ENCODE data around the gene DDX47.

GRCh38 chr12:12811343-12811742 lies 1.8 kb upstream of the DDX47 start:
- TF ChIP-seq REST (IDR thresholded peaks at IDR 0.05) (no peak), CTCF (IDR thresholded peaks at IDR 0.05; ENCODE audit: low read depth, low read length, missing input control) (no peak), YY1 (IDR thresholded peaks at IDR 0.05) (no peak), FOXA1 (IDR thresholded peaks at IDR 0.05) (no peak), EGR1 (IDR thresholded peaks at IDR 0.05; ENCODE audit: low read depth in 2 of 2) (no peak), GABPA (IDR thresholded peaks at IDR 0.05 in 1 of 2, conservative IDR thresholded peaks at IDR 0.05 in 1 of 2) (no peak), TAF1 (conservative IDR thresholded peaks at IDR 0.05) (no peak), RAD21 (IDR thresholded peaks at IDR 0.05) (no peak), MAX (IDR thresholded peaks at IDR 0.05) (no peak), SP1 (IDR thresholded peaks at IDR 0.05) (no peak), ATF3 (IDR thresholded peaks at IDR 0.05) (no peak)
